Subcutaneous adipose tissue (tissue), 4 donors: ENCODE results near the gene SFMBT2. TPM values are rescaled to one million over a fixed set of nuclear protein-coding genes. Genes with fewer than 3 reads are reported as not detected.

Experiments used
- total RNA-seq, 4 donors: library from RNA; depleted of rRNA; stranded (reverse); fragments of >200 nt; gene quantifications; one replicate each; pipeline ENCODE4 v1.1.0, GENCODE V29; 2016
- TF ChIP-seq, protein P1 (sequence below): fragments of 450-650 bp; IDR thresholded peaks from one replicate; pipeline ENCODE4 v1.5.1; 2016; ENCODE audit warnings: low read depth, mild to moderate bottlenecking, control low read depth, antibody characterized with exemption, moderate library complexity

SFMBT2 gene
- 10 to 100 TPM in 1 of 4 donors, 1 to 10 TPM in 3; 3.7 to 11.7 (median 7.0) TPM for total RNA-seq

DNA sequence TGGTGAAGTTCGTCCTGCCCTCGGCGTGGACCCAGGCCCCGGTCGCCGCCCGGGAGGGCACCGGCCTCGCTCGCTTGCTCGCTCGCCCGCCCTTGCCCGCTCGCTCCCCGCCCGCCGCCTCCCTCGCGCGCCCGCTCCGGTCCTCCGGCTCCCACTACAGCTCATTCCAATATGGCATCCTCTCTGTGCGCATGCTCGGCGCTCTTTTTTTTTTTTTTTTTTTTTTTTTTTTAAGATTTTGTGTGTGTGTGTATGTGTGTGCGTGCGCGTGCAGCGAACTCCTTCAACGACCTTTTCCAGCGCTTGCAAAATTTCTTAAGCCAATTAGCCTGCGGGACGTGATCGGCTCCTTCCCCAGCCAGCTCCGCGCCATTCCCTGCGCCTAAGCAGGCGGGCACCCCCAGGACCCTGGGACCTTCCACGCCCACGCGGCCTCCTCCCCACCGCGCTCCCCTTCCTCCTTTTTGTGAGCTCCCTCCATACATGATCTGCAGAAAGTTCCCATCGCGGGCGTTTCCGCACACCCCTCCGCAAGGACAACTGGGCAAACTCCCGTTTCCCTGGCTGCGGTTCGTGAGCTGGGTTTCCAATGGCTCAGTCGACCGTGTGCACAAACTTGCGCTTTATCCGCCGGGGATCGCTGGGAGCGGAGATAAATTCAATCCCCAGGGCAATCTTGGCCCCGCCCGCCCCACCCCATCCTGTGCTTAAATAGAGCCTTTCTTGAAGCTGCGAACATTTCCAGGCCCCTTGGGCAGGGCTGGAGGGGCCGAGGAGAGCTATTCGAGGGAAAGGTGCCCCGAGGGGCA, at the start of gene SFMBT2:
Gene SFMBT2, minus strand, starts transcription at position 173 of the 809 bp plus-strand sequence. CDS start 29,136 bp downstream, outside the sequence.
- TF ChIP-seq, protein P1, sequence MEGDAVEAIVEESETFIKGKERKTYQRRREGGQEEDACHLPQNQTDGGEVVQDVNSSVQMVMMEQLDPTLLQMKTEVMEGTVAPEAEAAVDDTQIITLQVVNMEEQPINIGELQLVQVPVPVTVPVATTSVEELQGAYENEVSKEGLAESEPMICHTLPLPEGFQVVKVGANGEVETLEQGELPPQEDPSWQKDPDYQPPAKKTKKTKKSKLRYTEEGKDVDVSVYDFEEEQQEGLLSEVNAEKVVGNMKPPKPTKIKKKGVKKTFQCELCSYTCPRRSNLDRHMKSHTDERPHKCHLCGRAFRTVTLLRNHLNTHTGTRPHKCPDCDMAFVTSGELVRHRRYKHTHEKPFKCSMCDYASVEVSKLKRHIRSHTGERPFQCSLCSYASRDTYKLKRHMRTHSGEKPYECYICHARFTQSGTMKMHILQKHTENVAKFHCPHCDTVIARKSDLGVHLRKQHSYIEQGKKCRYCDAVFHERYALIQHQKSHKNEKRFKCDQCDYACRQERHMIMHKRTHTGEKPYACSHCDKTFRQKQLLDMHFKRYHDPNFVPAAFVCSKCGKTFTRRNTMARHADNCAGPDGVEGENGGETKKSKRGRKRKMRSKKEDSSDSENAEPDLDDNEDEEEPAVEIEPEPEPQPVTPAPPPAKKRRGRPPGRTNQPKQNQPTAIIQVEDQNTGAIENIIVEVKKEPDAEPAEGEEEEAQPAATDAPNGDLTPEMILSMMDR, result no peak

DNA sequence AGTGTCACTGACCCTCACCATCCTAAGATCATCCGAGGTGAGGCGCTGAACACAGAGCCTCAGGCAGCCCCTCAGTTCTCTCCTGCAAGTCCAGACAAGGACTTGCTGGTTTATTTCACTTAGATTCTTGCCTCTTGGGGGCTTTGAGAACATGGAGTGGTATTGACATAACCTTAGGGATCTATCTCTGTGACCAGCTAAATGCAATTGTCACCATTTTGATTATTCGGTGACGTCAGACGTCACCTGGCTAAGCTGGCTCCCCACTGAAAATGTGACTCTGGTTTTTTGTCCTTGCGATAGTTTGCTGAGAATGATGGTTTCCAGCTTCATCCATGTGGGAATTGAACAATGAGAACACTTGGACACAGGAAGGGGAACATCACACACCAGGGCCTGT, 49.2 kb upstream of the SFMBT2 start:
- TF ChIP-seq, protein P1, result no peak

DNA sequence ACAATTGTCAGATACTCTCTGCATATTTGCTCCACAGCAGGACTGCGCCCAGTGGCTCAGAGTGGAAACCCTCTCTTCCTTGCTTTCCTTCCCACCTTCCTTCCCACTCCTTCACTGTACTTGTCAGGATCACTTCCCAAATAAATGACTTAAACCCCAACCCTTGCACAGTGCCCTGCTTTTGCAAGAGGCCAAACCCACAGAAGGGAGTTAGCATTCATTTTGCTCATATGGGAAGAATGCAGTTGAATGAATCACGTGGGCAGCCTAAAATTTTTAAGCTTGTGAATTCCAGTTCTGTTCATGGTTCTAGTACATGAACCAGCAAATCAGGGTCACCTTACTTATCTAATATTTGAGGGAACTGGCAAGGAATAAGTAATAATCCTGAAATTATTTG, 47.7 kb upstream of the SFMBT2 start:
- TF ChIP-seq, protein P1, result no peak

DNA sequence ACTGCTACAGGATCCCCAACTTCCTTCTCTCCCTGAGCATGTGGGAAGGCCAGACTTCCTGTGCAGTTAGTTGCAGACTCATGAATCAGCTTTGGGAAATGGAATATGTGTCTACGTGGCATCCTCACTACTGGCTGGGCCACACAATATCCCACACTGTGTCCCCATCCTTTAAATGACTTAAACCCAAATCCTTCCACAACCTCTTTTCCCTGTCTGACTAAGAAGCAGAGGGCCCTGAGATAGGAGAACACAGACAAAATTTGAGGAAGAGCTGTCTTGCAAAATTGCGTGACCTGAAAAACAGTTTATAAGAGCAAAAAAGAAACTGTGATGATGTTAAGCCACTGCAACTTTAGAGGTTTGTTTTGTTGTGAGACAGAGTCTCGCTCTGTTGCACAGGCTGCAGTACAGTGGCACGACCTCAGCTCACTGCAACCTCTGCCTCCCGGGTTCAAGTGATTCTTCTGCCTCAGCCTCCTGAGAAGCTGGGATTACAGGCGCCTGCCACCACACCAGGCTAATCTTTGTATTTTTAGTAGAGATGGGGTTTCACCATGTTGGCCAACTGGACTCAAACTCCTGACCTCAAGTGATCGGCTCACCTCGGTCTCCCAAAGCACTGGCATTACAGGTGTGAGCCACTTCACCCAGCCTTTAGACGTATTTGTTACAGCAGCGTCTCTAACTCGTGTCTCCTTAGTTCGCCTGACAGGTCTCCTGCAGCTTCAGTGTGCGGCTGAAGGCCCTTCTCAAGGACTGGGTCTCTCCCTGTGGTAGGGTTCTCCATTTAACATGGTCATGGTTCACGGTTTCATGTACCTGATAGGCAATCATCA, 46.9 kb upstream of the SFMBT2 start:
- TF ChIP-seq, protein P1, result no peak

DNA sequence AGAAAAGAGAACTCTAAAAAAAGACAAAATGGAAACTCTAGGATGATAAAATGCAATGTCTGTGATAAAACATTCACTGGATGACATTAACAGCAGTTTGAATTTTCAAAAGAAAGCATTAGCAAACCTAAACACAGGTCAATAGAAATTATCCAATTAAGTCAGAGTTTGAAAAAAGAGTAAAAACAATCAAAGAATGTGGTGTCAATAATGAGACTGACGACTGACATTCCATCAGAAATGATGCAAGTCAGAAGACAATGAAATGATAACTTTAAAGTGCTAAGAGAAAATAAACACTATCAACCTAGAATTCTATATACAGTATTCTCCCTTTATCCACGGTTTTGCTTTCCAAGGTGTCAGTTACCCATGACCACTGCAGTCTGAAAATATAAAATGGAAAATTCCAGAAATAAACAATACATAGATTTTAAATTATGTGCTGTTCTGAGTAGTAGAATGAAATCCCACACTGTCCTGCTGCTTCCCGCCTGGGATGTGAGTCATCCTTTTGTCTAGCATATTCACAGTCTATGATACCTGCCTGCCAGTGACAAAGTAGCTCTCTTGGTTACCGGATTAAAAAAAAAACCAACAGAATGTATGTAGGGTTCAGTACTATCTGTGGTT, 38.3 kb upstream of the SFMBT2 start:
- TF ChIP-seq, protein P1, result no peak

DNA sequence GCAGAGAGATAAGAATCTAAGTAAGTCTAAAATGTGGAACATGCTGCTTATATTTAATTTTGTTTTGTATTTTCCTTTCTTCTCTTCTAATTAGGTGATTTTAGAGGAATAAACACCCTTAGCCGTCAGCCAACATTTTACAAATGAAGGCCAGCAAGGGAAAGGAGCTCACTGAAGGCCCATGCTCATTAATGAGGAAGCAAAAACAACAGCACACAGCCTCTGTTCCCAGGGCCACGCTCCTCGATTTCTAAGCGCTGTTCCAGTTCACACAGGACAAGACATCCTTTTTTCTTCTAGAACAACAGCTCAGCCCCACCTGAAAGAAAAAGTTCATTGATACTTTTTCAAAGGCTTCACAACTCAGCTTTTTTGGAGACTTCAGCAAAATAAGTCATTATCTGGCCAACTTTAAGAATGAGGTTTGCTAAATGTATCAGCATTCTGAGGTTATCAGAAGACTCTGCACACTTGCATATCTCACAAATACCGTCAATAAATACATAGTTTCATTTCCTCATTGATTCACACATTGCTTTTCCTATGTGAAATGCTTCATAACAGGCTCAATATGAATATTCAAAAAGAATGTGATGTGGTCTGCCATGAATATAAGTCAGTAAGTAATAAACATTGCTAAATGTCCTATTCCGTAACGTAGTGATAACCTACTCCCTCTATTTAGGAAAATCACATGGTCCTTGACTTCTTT, 34.8 kb upstream of the SFMBT2 start:
- TF ChIP-seq, protein P1, result no peak
